Right lobe of liver (tissue), 4 donors: Measurements from ENCODE around the gene EIF6.

Source experiments
- CTCF ChIP-seq, 4 donors: fragments of 200-600 bp in 3 of 4; fragments of 450-650 bp in 1 of 4; IDR thresholded peaks; one replicate each; pipeline versions ENCODE4 v1.5.1 to v1.8.0; 2016 to 2022; ENCODE audit warnings: antibody characterized with exemption in 4 of 4, mild to moderate bottlenecking in 2 of 4
- POLR2A ChIP-seq: fragments of 450-650 bp; IDR thresholded peaks from one replicate; pipeline ENCODE4 v1.6.1; 2017; ENCODE audit warnings: antibody characterized with exemption, mild to moderate bottlenecking
- donor health status: DM: no; HTN: no; CAD: no.
- donor health status: DM: no; HTN: no; CAD: no.
- donor health status: DM: no; HTN: yes; CAD: no.

- TF ChIP-seq CTCF (IDR thresholded peaks at IDR 0.05) (no peak), POLR2A (no peak)
These were observed 18.1 kb upstream of the EIF6 start for GRCh38 chr20:35302421-35303335.
